KMS-11 (cell line): ENCODE measurements around the gene RPEL1.
"Not testable (repeated sequence)": the region's sequence is repeated elsewhere in the genome, so short reads cannot be mapped to it uniquely, and the experiment has no call there.

ENCODE experiments used
- H2AFZ ChIP-seq: fragments of 200-600 bp; sonication (generic); 2 replicates; pipeline ENCODE4 v1.6.1; 2016; ENCODE audit warnings: antibody characterized with exemption, mixed run types, low read depth
- H3K27ac ChIP-seq: fragments of 200-600 bp; sonication (generic); 2 replicates; pipeline ENCODE4 v1.6.1; 2016; ENCODE audit warnings: mild to moderate bottlenecking, mixed run types
- H3K27me3 ChIP-seq: fragments of 200-600 bp; sonication (generic); 2 replicates; pipeline ENCODE4 v1.6.1; 2017; ENCODE audit warnings: mild to moderate bottlenecking, low read depth, mixed run types, moderate library complexity; ENCODE audit not compliant: insufficient read depth
- H3K36me3 ChIP-seq: fragments of 200-600 bp; sonication (generic); 2 replicates; pipeline ENCODE4 v1.6.1; 2017; ENCODE audit warnings: mild to moderate bottlenecking, mixed run types; ENCODE audit not compliant: insufficient read depth
- H3K4me1 ChIP-seq: fragments of 200-600 bp; sonication (generic); 2 replicates; pipeline ENCODE4 v1.6.1; 2016; ENCODE audit warnings: mild to moderate bottlenecking, low read depth, mixed run types; ENCODE audit not compliant: poor library complexity, severe bottlenecking
- H3K4me2 ChIP-seq: fragments of 200-600 bp; sonication (generic); 2 replicates; pipeline ENCODE4 v1.7.0; 2016; ENCODE audit warnings: mild to moderate bottlenecking, mixed run types
- H3K4me3 ChIP-seq: fragments of 200-600 bp; sonication (generic); IDR thresholded peaks from 2 replicates; pipeline ENCODE4 v1.6.1; 2017; ENCODE audit warnings: low read depth, low read length, mixed read lengths; ENCODE audit not compliant: insufficient read depth
- H3K79me2 ChIP-seq: fragments of 200-600 bp; sonication (generic); 2 replicates; pipeline ENCODE4 v1.6.1; 2016; ENCODE audit warnings: low read depth, mixed run types; ENCODE audit not compliant: insufficient read depth
- H3K9ac ChIP-seq: fragments of 200-600 bp; sonication (generic); 2 replicates; pipeline ENCODE4 v1.6.1; 2016; ENCODE audit warnings: mild to moderate bottlenecking, mixed run types
- H4K20me1 ChIP-seq: fragments of 200-600 bp; sonication (generic); 2 replicates; pipeline ENCODE4 v1.6.1; 2016; ENCODE audit warnings: mild to moderate bottlenecking, mixed run types; ENCODE audit not compliant: insufficient read depth
- TF ChIP-seq, protein P1 (sequence below): fragments of 200-600 bp; sonication (generic); conservative IDR thresholded peaks from 2 replicates; pipeline ENCODE4 v1.6.1; 2017; ENCODE audit warnings: low read depth, mild to moderate bottlenecking, antibody characterized with exemption, low read length, moderate library complexity, mixed read lengths

The RPEL1 gene

DNA sequence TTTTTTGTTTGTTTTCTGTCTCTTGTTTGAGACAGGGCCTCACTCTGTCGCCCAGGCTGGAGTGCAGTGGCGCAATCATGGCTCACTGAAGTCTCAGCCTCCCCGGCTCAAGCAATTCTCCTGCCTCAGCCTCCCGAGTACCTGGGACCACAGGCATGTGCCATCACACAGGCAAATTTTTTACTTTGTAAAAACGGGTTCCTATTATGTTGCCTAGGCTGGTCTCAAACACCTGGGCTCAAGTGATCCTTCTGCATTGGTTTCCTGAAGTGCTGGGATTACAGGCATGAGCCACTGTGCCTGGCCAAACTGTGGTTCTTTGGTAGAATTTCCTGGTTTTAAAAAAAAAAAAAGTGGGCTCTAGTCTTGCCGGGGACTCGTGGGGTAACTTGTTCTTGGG lies at the start of gene RPEL1:
RPEL1 (plus strand) TSS at position 301 of the 400 bp plus-strand sequence. CDS start 110 bp downstream, outside the sequence.
- not testable (repeated sequence) for H3K27ac ChIP-seq, H3K36me3 ChIP-seq, H3K9ac ChIP-seq, H3K4me2 ChIP-seq, H3K79me2 ChIP-seq, H2AFZ ChIP-seq, H3K4me1 ChIP-seq, H4K20me1 ChIP-seq, H3K27me3 ChIP-seq, H3K4me3 ChIP-seq

DNA sequence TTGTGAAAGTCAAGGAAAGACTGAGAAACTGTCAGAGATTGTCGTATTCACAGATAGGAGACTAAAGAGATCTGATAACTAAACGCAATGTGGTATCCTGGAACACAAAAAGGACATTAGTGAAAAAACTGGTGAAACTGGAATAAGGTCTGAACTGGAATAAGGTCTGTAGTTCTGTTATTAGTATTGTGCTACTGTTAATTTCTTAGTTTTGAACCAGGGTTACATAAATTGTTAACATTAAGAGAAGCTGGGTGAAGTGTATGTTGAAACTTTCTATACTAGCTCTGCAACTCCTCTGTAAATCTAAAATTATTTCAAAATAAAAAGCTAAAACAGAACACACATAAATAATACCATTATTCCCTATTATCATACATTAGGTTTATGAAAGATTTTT lies 49.2 kb upstream of the RPEL1 start:
- Histone ChIP-seq H3K4me2 (no peak overlapping the region), H2AFZ (no peak overlapping the region), H3K36me3 (no peaks in the 10 kb centered on the region), H3K79me2 (peaks cover 11% of the 10 kb centered on the region), H3K27me3 (no peaks in the 10 kb centered on the region), H3K4me3 (no peak overlapping the region), H3K27ac (no peak overlapping the region), H4K20me1 (no peaks in the 10 kb centered on the region), H3K4me1 (peaks cover 17% of the 10 kb centered on the region), H3K9ac (no peak overlapping the region)
- TF ChIP-seq, protein P1, sequence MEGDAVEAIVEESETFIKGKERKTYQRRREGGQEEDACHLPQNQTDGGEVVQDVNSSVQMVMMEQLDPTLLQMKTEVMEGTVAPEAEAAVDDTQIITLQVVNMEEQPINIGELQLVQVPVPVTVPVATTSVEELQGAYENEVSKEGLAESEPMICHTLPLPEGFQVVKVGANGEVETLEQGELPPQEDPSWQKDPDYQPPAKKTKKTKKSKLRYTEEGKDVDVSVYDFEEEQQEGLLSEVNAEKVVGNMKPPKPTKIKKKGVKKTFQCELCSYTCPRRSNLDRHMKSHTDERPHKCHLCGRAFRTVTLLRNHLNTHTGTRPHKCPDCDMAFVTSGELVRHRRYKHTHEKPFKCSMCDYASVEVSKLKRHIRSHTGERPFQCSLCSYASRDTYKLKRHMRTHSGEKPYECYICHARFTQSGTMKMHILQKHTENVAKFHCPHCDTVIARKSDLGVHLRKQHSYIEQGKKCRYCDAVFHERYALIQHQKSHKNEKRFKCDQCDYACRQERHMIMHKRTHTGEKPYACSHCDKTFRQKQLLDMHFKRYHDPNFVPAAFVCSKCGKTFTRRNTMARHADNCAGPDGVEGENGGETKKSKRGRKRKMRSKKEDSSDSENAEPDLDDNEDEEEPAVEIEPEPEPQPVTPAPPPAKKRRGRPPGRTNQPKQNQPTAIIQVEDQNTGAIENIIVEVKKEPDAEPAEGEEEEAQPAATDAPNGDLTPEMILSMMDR: no peak

DNA sequence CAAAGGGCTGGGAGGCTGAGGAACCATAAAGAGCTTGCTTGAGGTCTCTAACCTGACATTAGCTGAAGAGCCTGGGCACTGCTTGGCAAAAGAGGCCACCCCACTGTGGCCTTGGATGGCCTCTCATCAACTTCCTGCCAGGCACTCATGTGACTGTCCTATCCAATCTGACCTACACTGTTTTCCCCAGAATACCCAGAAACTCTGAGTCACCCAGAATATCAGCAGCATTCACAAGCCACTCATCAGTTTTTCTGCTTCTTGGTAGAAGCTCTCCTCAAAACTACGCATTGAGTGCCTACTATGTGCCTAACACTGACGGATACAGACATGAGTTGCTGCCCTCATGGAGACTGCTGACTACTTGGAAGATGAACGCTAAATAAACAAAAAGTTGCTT lies 48.5 kb upstream of the RPEL1 start:
- no peaks in the 10 kb centered on the region for H3K27me3 ChIP-seq
- no peaks in the 10 kb centered on the region for H4K20me1 ChIP-seq
- H3K9ac ChIP-seq: no peak overlapping the region
- H3K27ac ChIP-seq: no peak overlapping the region
- H3K36me3 ChIP-seq: no peaks in the 10 kb centered on the region
- peaks cover 12% of the 10 kb centered on the region for H3K4me1 ChIP-seq
- H3K79me2 ChIP-seq: peaks cover 4% of the 10 kb centered on the region
- H2AFZ ChIP-seq: no peak overlapping the region
- TF ChIP-seq, protein P1: no peak
- H3K4me2 ChIP-seq: no peak overlapping the region
- H3K4me3 ChIP-seq: no peak overlapping the region

DNA sequence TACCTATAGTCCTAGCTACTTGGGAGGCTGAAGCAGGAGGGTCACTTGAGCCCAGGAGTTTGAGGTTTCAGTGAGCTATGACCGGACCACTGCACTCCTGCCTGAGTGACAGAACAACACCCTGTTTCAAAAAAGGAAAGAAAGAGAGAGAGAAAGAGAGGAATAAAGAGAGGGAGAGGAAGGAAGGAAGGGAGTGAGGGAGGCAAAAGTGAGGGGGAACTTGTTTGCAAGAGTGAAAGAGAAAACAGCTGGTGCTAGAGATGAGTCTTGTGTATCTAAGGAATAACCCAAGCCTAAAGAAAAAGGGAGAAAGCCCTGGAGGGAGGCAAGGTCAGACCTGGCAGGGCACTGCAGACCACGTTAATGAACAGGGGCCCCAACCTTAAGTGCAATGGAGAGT lies 47.8 kb upstream of the RPEL1 start:
- no peak overlapping the region for H3K4me2 ChIP-seq
- no peak overlapping the region for H3K4me3 ChIP-seq
- H3K79me2 ChIP-seq: no peaks in the 10 kb centered on the region
- H2AFZ ChIP-seq: no peak overlapping the region
- peaks cover 12% of the 10 kb centered on the region for H3K4me1 ChIP-seq
- H3K27me3 ChIP-seq: no peaks in the 10 kb centered on the region
- no peaks in the 10 kb centered on the region for H3K36me3 ChIP-seq
- TF ChIP-seq, protein P1: no peak
- H4K20me1 ChIP-seq: no peaks in the 10 kb centered on the region
- no peak overlapping the region for H3K27ac ChIP-seq
- no peak overlapping the region for H3K9ac ChIP-seq

DNA sequence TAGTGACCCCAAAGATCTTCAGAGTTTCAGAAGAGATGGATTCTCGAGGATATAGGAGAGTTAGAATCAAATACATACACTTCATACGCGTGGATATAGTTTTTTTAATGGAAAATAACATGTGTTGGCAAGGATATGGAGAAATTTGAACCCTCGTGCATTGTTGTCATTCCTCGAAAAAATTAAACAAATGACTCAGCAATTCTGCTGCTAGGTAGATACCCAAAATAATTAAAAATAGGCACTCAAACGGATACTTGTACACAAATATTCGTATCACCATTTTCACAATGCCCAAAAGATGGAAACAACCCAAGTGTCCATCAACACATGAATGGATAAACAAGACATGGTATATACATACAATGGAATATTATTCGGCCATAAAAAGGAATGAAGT lies 47.0 kb upstream of the RPEL1 start:
- peaks cover 12% of the 10 kb centered on the region for H3K4me1 ChIP-seq
- H3K4me3 ChIP-seq: no peak overlapping the region
- no peak overlapping the region for H2AFZ ChIP-seq
- H3K36me3 ChIP-seq: no peaks in the 10 kb centered on the region
- H3K79me2 ChIP-seq: no peaks in the 10 kb centered on the region
- H3K27ac ChIP-seq: no peak overlapping the region
- TF ChIP-seq, protein P1: no peak
- H3K9ac ChIP-seq: no peak overlapping the region
- no peak overlapping the region for H3K4me2 ChIP-seq
- H4K20me1 ChIP-seq: no peaks in the 10 kb centered on the region
- no peaks in the 10 kb centered on the region for H3K27me3 ChIP-seq
